Sciatic nerve (tissue), 2 donors: Measurements from ENCODE around the gene NAA16. TPM values are rescaled to one million over a fixed set of nuclear protein-coding genes. Genes with fewer than 3 reads are reported as not detected.
A peak's percentile ranks its signal among the peaks of the same experiment; 100 is the strongest.
"Not testable (repeated sequence)": the region's sequence is repeated elsewhere in the genome, so short reads cannot be mapped to it uniquely, and the experiment has no call there.

Experiments used
- ATAC-seq: fragments of 200-7000 bp; cut with Tn5 transposase; one replicate; pipeline ENCODE4 v1.9.1; 2020; ENCODE audit warnings: mild to moderate bottlenecking, moderate library complexity
- DNase-seq: peaks from one replicate; pipeline ENCODE4 v3.0.0-alpha.2; 2020; ENCODE audit warnings: low spot score
- intact Hi-C: fragments of 100-400 bp; cut with DNase I; formaldehyde crosslinking; loops from one replicate; pipeline ENCODE4 v1.14.2; 2022
- total RNA-seq: library from RNA; stranded (reverse); fragmentation: NEBNext Ultra II Directional; extraction: Animal tissue kit (Norgen Biotek cat#: 25700); gene quantifications from one replicate; pipeline ENCODE4 v1.2.1, GENCODE V29; 2021
- donor health status: DM: no; HTN: no; CAD: no.
- donor health status: DM: no; HTN: no; CAD: no.

Gene NAA16
- total RNA-seq, 1 donor from 2014 or later: 29.7 TPM

- intact Hi-C loops: no loop called here
- ATAC-seq: no peak
- DNase-seq: no peak
Measured at GRCh38 chr13:41345165-41345913, 34.3 kb downstream of the NAA16 start.

- no peak for DNase-seq
- intact Hi-C loops: no loop called here
- no peak for ATAC-seq
Measured at GRCh38 chr13:41345914-41346589, 35.0 kb downstream of the NAA16 start.

DNA sequence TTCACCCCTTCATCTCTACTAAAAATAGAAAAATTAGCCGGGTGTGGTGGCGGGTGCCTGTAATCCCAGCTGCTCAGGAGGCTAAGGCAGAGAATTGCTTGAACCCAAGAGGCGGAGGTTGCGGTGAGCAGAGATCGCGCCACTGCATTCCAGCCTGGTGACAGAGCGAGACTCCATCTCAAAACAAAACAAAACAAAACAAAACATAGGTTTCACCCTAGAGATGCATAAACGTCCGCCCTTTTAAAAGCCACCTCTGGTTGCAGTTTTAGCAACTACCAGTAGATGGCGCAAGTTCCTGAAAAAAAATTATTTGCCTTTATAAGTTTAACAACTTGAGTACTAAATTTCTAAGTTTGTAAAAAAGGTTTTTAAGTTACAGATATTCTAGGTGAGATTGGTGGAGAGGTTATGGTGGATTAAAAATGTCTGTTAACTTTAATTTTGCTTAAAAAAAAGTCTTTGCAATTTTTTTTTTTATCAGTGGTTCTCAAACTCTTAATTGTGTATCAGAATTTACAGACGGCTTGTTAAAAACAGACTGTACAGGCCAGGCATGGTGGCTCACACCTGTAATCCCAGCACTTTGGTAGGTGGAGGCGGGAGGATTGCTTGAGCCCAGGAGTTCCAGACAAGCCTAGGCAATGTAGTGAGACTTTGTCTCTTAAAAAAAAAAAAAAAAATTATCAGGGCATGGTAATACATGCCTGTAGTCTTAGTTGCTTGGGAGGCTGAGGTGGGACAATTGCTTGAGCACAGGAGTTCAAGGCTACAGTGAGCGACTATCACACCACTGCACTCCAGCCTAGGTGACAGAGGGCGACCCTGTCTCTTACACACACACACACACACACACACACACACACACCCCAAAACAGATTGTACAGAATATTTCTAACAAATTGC, 42.1 kb downstream of the NAA16 start:
- DNase-seq (no peak), ATAC-seq (peak; percentile 36)
- intact Hi-C loops: no loop called here

DNA sequence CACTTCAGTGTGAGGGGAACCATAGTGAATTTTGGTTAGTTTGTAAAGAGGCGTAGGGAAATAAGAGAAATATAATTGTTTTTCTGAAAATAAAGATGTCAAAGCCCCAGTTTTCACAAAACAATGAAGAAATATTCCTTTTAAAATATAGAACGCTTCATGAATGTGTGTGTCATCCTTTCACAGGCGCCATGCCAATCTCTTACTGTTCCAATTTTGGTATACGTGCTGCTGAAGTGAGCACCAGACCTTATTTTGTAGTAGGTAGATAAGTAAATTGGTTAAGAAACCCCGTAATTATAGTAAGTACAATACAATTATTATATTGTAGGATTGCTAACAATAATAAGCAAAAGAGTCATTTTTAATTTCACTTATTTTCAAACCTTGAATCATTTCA, 43.3 kb downstream of the NAA16 start:
- intact Hi-C loops: no loop called here
- ATAC-seq: no peak
- no peak for DNase-seq

GRCh38 chr13:41356385-41356648, 45.2 kb downstream of the NAA16 start:
- intact Hi-C loops: not testable (repeated sequence)

DNA sequence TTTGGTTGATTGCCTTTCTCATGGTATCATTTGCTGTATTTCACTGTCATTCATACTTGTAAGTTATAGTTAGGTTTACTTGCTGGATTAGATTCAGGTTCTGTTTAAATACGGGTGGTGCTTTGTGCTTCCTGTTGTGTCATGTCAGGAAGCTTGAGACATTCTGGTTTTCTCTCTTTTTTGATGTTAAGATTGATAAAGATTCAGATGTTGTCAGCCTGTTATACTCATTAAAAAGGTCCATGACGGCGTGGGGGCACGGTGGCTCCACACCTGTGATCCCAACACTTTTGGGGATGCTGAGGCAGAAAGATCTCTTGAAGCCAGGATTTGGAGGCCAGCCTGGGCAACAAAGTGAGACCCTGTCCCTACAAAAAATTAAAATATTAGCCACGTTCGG, 45.7 kb downstream of the NAA16 start:
- intact Hi-C loops: no loop called here
- no peak for ATAC-seq
- no peak for DNase-seq

More at GRCh38 chr13:41356385-41356648, 45.2 kb downstream of the NAA16 start:
- DNase-seq, ATAC-seq: not testable (repeated sequence)

GRCh38 chr13:41361491-41361890, 50.4 kb downstream of the NAA16 start:
- DNase-seq (no peak), ATAC-seq (no peak)
- intact Hi-C loops: no loop called here

- no peak for DNase-seq
- no peak for ATAC-seq
- intact Hi-C loops: no loop called here
Measured at GRCh38 chr13:41364043-41364442, 53.0 kb downstream of the NAA16 start.

DNA sequence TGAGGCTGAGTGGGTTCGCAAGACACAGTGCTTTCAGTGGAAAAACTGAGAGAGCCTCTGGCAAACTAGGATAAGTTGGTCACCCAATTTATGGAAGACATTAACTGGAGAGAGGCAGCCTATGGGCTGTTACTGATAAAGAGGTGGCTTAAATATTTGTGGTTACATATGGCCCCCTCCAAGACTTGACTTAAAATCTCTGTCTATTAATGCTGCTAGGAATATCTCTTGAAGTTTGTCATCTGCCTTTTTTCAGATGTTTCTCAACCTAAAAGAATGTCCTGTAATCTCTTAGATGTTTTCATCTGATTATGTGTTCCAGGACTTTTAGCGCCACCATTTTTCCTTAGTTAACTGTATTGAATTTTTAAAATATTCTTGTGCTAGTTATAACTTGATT, 54.6 kb downstream of the NAA16 start:
- ATAC-seq (no peak), DNase-seq (no peak)
- intact Hi-C loops: no loop called here

DNA sequence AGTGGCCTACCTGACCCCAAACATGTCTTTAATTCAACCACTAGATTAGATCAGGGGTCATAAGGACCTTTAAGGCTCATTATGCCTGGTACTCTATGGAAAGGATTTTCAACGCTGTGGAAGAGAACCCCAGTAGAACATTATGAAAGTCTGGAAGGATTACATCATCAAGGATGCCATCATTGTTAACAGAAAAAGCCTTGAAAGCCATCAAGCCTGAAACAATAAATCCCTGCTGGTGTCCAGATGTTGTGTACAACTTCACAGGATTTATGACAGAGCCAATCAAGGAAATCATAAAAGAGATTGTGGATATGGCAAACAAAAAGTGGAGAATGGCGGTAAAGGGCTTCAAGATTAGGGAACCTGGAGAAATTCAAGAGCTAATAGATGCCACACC, 59.7 kb downstream of the NAA16 start:
- intact Hi-C loops: no loop called here
- DNase-seq (no peak), ATAC-seq (no peak)

DNA sequence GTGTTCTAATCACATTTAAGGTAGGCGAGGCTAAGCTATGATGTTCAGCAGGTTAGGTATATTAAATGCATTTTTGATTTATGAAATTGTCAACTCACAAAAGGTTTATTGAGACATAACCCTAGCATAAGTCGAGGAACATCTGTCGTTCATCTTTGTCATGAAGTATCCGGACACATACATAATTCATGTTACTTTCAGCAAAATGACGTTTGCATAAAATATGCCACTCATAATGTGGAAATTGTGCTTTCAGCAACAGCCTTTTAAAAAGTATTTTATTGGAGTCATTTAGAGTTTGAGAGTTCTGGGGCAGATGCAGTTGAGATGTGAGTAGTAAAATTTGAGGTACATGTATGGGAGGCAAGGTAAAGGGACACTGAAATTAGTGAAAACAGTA, 66.4 kb downstream of the NAA16 start:
- intact Hi-C loops: no loop called here
- DNase-seq (no peak), ATAC-seq (no peak)

DNA sequence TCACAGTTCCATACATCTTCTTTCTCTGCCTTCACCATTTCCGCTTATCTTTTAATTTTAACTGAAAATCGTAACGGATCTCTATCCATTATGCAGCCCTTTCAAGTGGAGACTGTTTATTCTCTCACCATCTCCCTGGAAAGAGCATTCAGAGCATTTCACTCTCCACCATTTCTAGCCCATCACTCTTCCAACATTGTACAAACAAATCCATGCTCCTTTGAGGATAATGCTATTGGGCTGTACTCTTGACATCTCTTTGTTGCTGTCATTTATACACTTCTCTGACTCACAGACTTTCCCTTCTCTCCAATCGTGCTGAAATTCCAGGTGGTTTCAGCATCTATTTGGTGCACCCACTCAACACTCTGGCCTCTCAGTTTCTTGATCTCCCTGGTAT, 71.4 kb downstream of the NAA16 start:
- ATAC-seq: no peak
- intact Hi-C loops: no loop called here
- DNase-seq: no peak

GRCh38 chr13:41383386-41383785, 72.3 kb downstream of the NAA16 start:
- ATAC-seq (no peak), DNase-seq (no peak)
- intact Hi-C loops: no loop called here

GRCh38 chr13:41384749-41385503, 73.9 kb downstream of the NAA16 start:
- no peak for ATAC-seq
- DNase-seq: no peak
- intact Hi-C loops: no loop called here

- no peak for DNase-seq
- ATAC-seq: no peak
- intact Hi-C loops: no loop called here
Measured at GRCh38 chr13:41386211-41386610, 75.1 kb downstream of the NAA16 start.

DNA sequence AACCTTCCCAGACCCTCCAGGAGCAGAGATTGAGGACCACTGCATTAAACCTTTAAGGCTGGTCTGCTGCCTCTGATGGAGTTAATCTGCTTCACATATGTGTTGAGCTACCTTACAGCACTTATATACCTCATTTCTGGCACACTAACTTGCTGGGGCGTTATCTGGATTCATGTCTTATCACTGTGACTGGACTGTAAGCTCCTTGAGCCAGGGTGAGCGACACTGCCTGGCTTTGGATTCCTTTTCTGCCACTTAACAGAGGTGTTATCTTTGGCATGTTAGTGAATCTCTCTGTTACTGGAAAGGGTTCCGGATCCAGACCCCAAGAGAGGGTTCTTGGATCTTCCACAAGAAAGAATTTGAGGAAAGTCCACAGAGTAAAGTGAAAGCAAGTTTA, 76.5 kb downstream of the NAA16 start:
- ATAC-seq: no peak
- intact Hi-C loops: no loop called here
- no peak for DNase-seq

GRCh38 chr13:41388143-41388881, 77.2 kb downstream of the NAA16 start:
- intact Hi-C loops: no loop called here
- ATAC-seq: no peak
- DNase-seq: no peak

- intact Hi-C loops: no loop called here
- ATAC-seq: no peak
- DNase-seq: no peak
Measured at GRCh38 chr13:41389580-41389979, 78.5 kb downstream of the NAA16 start.

DNA sequence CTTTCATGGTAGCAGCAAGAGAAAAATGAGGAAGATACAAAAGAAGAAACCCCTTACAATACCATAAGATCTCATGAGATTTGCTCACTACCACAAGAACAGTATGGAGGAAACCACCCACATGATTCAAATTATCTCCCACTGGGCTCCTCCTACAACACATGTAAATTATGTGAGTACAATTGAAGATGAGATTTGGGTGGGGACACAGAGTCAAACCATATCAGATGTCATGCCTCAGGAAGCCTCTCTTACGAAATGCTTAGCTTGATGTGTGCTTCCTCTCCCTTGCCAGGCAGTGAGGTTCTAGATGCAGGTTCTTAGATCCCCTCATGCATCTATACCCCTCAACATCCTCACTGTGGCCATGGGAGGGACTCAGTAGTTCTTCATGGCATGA, 83.1 kb downstream of the NAA16 start:
- DNase-seq (no peak), ATAC-seq (no peak)
- intact Hi-C loops: no loop called here
